ENCODE results near the gene IRF2. TPM values are rescaled to one million over a fixed set of nuclear protein-coding genes. Genes with fewer than 3 reads are reported as not detected.
"Not testable (repeated sequence)": the region's sequence is repeated elsewhere in the genome, so short reads cannot be mapped to it uniquely, and the experiment has no call there.

Gene IRF2
- total RNA-seq, 1 donor from 2014 or later = 7.3 TPM

DNA sequence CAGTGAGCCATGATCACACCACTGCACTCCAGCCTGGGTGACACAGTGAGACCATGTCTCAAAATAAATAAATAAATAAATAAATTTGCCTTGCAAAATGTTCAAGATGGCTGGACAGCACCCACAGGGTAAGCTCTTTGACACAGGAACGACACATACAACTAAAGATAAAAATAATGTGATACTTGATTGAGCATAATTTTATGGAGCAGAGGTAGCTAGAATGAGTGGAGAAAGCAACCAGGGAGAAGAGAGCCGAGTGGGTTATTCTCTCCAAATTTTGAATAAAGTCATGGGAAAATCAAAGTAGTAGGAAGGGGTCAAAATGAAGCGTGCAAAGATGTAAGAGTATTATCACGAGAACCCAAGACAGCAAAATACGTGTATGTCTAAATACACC lies 121.5 kb downstream of the IRF2 start:
- no peak for DNase-seq (ENCODE audit: low spot score in 2 of 2)
- no peak for FAIRE-seq

DNA sequence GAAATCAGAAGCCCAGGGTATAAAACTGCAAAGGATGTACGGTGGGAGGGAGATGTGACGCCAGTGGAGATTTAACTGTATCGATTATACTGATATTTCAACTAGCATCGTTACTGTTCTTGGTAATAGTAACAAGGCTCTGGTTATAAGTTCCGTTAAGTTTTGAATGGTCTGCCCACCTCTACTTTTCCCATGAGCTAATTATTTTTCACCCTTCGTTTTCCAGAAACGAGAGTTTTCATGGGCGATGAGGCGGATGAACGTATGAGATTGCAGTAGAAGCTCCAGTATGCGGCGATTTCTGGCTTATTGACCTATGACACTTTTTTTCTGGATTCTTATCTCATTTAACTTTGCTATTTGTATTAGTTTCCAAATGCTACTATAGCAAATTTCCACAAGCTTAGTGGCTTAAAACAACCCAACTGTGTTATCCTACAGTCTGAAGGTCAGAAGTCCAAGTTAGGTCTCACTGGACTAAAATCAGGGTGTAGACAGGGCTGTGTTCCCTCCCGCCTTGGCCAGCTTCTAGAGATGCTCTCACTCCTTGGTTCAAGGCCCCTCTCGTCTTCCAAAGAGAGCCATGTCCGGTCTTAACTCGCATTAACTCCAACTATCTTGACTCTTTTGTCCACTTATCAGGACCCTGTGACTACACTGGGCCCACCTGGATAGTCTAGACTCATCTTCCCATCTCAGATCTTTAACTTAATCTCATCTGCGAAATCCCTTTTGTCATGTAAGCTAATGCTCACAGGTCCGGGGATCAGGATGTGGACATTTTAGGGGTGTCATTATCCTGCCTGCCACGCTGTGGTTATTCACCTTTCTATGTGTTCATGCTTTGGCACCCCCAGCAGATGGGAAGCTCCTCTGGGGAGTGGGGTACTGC lies 122.5 kb downstream of the IRF2 start:
- no peak for FAIRE-seq
- DNase-seq (ENCODE audit: low spot score in 2 of 2) = no peak

DNA sequence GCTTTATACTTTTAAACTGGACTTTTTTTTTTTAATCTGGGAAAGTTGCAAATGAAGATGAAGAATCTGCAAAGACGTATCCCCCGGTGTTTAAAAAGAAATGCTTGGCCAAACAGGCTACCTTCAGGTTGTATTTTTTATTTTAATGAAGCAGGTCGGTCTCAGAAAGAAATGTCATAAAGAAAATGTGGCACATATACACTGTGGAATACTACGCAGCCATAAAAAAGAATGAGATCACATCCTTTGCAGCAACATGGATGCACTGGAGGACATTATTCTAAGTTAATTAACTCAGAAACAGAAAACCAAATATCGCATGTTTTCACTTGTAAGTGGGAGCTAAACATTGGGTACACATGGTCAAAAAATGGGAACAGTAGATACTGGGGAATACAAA lies 123.4 kb downstream of the IRF2 start:
- no peak for DNase-seq (ENCODE audit: low spot score in 2 of 2)
- FAIRE-seq = no peak

GRCh38 chr4:184350213-184350817 lies 124.0 kb downstream of the IRF2 start:
- DNase-seq (ENCODE audit: low spot score in 2 of 2) (no peak), FAIRE-seq (no peak)

DNA sequence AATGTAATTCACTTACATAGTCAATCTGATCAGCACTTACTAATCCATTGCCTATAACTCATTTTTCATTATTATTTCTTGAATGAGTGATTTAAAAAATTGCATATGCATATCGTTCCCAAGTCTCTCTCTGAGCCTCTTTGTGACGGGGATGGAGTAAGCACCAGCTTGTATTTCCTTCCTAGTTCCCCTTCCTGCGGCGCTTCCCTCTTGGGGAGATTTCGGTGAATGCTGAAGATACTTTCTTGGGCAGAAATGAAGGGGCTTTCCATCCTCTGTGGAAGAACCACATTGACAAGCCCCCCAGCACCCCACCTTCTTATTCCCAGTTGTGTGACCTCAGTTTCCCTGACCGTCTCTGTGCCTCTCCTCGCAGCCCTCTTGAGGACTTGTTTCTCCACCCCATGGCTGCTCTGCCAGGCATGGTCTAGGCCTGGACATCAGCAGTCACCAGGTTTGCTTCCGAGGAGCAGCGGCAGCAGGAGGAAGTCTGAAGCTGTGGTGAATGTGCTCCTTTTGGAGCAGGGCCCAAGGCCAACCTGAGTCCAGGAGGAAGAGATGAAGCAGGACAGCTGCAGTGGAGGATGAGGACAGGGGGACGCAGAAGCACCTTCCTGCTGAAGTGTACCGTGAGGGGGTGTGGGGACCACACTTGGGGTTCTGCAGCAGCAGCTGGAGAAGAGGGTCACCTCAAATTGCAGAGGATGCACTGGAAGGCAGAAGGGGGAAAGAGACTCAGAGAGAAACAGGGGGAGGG lies 124.9 kb downstream of the IRF2 start:
- DNase-seq (ENCODE audit: low spot score in 2 of 2) = no peak
- FAIRE-seq = no peak

GRCh38 chr4:184348311-184349233 lies 125.8 kb downstream of the IRF2 start:
- DNase-seq (ENCODE audit: low spot score in 2 of 2) = no peak
- FAIRE-seq = no peak

GRCh38 chr4:184347251-184348239 lies 126.8 kb downstream of the IRF2 start:
- no peak for FAIRE-seq

DNA sequence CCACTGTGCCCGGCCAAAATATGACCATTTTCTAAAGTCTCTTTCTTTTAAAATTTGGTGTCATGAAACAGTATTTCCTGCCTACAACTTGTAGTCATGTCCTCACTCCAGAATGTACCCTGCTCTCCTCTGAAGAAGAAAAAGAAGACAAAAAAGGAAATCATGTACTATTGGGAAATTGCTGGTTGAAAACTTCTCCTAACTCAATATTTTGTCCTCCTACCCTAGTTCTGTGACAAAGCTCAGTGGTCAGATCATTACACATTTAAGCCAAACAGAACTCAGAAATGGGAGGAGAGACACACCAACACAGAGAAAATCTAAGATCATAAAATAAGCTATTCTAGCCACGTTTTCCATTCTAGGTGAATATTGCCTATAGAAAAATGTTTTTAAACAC lies 127.7 kb downstream of the IRF2 start:
- no peak for FAIRE-seq
- no peak for DNase-seq (ENCODE audit: low spot score in 2 of 2)

More at GRCh38 chr4:184347251-184348239, 126.8 kb downstream of the IRF2 start:
- DNase-seq (ENCODE audit: low spot score in 2 of 2) = no peak

GRCh38 chr4:184346273-184346672 lies 128.1 kb downstream of the IRF2 start:
- DNase-seq (ENCODE audit: low spot score in 2 of 2); FAIRE-seq: not testable (repeated sequence)

DNA sequence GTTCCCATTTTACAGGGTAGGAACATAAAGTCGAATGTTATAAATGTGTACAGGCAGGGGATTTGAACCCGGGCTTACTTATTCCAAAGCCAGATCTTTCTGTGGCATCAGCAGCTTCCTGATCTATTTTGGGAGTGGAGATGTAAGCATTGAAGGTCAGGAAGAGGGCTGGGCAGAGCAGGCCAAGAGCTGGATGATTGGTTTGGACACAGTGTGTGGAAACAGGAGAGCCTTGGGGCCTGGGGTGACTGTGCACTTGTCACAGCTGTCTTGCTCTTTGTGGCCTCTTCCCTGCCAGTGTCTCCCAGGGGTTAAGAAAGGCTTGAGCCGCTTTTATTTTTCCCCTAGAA lies 128.8 kb downstream of the IRF2 start:
- no peak for FAIRE-seq
- DNase-seq (ENCODE audit: low spot score in 2 of 2) = no peak

DNA sequence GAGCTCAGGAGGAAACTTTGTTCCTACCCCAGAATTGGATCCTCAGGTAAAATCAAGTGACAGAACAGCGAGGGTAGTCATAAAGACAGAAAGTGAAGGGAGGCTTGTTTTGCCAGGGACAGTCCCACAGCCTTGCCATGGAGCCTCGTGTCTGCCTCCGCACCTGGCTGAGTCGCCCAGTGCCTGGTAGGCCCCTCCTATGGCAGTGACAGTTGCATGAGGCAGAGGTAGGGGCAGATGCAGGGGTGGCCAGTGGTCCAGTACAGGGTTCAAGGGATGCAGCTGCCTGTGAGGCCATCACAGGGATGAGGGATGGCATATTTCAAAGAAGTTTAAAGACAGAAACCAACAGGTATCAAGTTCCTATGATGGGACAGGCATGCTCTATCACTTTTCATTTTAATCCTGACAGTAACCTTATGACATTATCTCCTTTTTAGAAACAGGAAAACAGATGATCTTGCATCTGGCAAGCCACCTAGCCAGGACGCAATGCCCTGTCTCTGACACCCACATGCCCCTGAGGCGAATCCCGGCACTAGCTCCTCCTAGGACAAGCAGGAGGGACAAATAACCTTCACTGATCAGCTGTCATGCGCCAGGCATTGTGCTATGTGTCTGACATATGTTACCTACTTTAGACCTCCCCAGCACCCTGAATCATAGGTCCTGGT lies 129.3 kb downstream of the IRF2 start:
- DNase-seq (ENCODE audit: low spot score in 2 of 2) = no peak
- FAIRE-seq = no peak

DNA sequence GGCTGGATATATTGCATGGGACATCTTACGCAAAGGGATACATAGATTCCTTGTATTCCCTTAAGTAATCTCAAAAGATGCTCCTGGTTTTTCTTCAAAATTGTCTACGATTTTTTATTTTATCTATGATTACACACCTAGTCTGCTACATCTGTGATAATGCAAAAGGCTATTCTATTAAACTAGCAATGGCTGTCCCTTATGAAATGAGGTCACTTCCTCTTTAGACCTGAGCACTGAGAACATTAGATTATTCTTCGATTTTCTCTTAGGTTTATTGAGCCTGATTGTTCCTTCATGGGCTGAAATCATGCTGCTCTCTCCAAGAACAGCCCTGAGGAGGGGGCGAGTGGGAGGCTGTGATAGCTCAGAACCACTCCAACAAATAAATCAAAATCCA lies 129.9 kb downstream of the IRF2 start:
- FAIRE-seq (no peak), DNase-seq (ENCODE audit: low spot score in 2 of 2) (no peak)

GRCh38 chr4:184343502-184344177 lies 130.7 kb downstream of the IRF2 start:
- peak; percentile 34 to 68 for DNase-seq (ENCODE audit: low spot score in 2 of 2)
- FAIRE-seq = no peak

DNA sequence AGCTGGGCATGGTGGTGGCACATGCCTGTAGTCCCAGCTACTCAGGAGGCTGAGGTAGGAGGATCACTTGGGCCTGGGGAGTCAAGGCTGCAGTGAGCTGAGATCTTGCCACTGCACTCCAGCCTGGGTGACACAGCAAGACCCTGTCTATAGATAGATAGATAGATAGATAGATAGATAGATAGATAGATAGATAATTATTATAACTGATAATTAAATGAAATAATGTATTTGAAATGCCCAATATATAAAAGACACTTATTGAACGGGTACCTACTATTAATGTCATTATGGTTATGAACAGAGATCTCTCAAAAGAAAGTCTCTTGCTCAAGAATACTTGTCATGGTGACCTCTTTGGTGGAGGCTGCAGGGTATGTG lies 131.5 kb downstream of the IRF2 start:
- DNase-seq (ENCODE audit: low spot score in 2 of 2); FAIRE-seq: not testable (repeated sequence)

DNA sequence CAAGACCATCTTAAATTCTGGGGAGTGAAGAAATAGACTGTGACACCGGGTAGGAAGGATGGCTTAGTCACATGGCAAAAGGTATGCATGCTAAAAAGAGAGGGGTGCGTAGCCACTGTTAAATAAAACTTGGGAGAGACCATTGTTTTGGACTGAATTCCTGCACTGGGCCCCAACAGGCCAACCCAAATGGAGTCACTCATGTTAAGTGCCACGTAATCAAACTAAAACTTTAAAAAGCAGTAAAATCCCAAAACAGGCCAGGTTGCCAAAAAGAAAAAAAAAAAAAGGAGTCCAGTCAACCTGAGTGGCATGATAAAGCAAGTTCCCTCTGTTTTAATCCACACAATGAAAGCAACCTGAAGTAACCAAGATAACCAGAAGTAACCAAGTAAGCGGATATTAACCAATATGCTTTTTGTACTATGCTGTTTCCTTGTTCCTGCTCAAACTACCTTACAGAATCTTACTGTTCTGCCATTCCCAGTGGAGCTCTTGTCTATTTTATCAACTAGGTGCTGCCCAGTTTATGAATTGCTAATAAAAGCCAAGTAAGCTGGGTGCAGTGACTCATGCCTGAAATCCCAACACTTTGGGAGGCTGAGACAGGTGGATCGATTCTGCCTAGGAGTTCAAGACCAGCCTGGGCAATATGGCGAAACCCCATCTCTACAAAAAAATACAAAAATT lies 132.0 kb downstream of the IRF2 start:
- no peak for DNase-seq (ENCODE audit: low spot score in 2 of 2)
- FAIRE-seq = no peak

- not testable (repeated sequence) for DNase-seq (ENCODE audit: low spot score in 2 of 2); FAIRE-seq
Observed at GRCh38 chr4:184339398-184340193, 134.8 kb downstream of the IRF2 start.

All from frontal cortex (tissue), 4 donors.